GM21367 (cell line): ENCODE data around the gene ERH.
"Not testable (repeated sequence)": the region's sequence is repeated elsewhere in the genome, so short reads cannot be mapped to it uniquely, and the experiment has no call there.

Source experiments
- ATAC-seq: cut with Tn5 transposase; IDR thresholded peaks from one replicate; pipeline ENCODE4 v1.9.1; 2021; ENCODE audit not compliant: unreplicated experiment

The ERH gene

GRCh38 chr14:69398053-69398817 is at the start of gene ERH, which contains the start of gene SLC39A9:
Gene ERH, minus strand, starts transcription at chr14:69398299. Its CDS starts 66 bp downstream, at chr14:69398233.
Gene SLC39A9, plus strand, starts transcription at chr14:69398692. Its CDS starts 678 bp downstream, at chr14:69399370.
- peak; percentile 79 for ATAC-seq

GRCh38 chr14:69443296-69443805 is 45.3 kb upstream of the ERH start:
- no peak for ATAC-seq

GRCh38 chr14:69441948-69442347 is 43.8 kb upstream of the ERH start:
- ATAC-seq: no peak

- ATAC-seq: no peak
Observed at GRCh38 chr14:69439521-69440270, 41.6 kb upstream of the ERH start.

- ATAC-seq: no peak
Observed at GRCh38 chr14:69432364-69432763, 34.3 kb upstream of the ERH start.

GRCh38 chr14:69430306-69430939 is 32.3 kb upstream of the ERH start:
- ATAC-seq: no peak

GRCh38 chr14:69429643-69430042 is 31.5 kb upstream of the ERH start:
- ATAC-seq: no peak

GRCh38 chr14:69428289-69428998 is 30.3 kb upstream of the ERH start:
- no peak for ATAC-seq

- no peak for ATAC-seq
Observed at GRCh38 chr14:69427596-69427995, 29.5 kb upstream of the ERH start.

- no peak for ATAC-seq
Observed at GRCh38 chr14:69424149-69424923, 26.2 kb upstream of the ERH start.

GRCh38 chr14:69423279-69423678 is 25.2 kb upstream of the ERH start:
- ATAC-seq: no peak

- ATAC-seq: not testable (repeated sequence)
Observed at GRCh38 chr14:69416087-69416486, 18.0 kb upstream of the ERH start.

- no peak for ATAC-seq
Observed at GRCh38 chr14:69413483-69413882, 15.4 kb upstream of the ERH start.

- ATAC-seq: no peak
Observed at GRCh38 chr14:69408331-69408960, 10.3 kb upstream of the ERH start.

- ATAC-seq: no peak
Observed at GRCh38 chr14:69405762-69406161, 7.7 kb upstream of the ERH start.

- no peak for ATAC-seq
Observed at GRCh38 chr14:69404883-69405282, 6.8 kb upstream of the ERH start.

- ATAC-seq: no peak
Observed at GRCh38 chr14:69404478-69404877, 6.4 kb upstream of the ERH start.

- ATAC-seq: no peak
Observed at GRCh38 chr14:69401841-69402240, 3.7 kb upstream of the ERH start.

GRCh38 chr14:69400154-69400553 is 2.1 kb upstream of the ERH start:
- no peak for ATAC-seq

GRCh38 chr14:69399750-69400149 is 1.7 kb upstream of the ERH start:
- no peak for ATAC-seq
